ENCODE measurements around the gene USP15. TPM values are rescaled to one million over a fixed set of nuclear protein-coding genes. Genes with fewer than 3 reads are reported as not detected.

Gene USP15
- total and polyA plus RNA-seq, 2 of the 8 experiments (the other 6 are each of a cell fraction or from before 2014, with no cell fraction given), result 12.7 to 38.6 TPM

DNA sequence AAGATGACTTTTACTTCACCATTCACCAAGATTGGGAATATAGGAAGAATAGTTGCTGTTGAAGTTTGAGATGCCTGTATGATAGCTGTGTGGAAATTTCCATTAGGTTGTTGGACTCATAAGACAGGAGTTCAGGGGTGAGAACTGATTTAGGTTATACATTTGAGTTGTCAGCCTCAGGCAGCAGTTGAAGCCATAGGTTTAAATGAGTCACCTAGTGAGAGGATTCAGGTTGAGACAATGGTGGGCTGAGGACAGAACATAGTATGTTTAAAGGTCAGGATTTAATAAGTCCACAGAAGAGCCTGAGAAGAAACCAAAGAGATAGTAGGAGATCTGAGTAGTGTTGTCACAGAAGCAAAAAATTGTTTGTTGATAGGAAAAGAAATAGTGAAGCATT is 142.8 kb downstream of the USP15 start:
- no peak overlapping the region for H3K4ac ChIP-seq (replicated peaks; ENCODE audit: insufficient read length, low read depth, low read length)
- H3K23ac ChIP-seq (ENCODE audit: insufficient read length), result no peak overlapping the region
- H3K36me3 ChIP-seq (ENCODE audit: control insufficient read depth in 2 of 4, insufficient read depth in 4 of 4, low read length in 3 of 4), result peaks cover 0 to 2% (median 0%) of the 10 kb centered on the region in 4 experiments; a peak in 1 of 8 replicates
- no peak overlapping the region for H3K14ac ChIP-seq (ENCODE audit: insufficient read length)
- no peaks in the 10 kb centered on the region for H3K79me1 ChIP-seq (ENCODE audit: low read depth, low read length)
- H3K18ac ChIP-seq (ENCODE audit: extremely low read depth, low read length), result no peak overlapping the region
- no peak overlapping the region for H2BK20ac ChIP-seq (ENCODE audit: low read length)
- no peak overlapping the region for H2BK12ac ChIP-seq (ENCODE audit: low read depth, low read length)
- H3K79me2 ChIP-seq (ENCODE audit: control insufficient read depth in 1 of 2, insufficient read depth in 2 of 2, low read length in 2 of 2), result no peaks in the 10 kb centered on the region
- H3K23me2 ChIP-seq (ENCODE audit: low read depth, low read length), result no peaks in the 10 kb centered on the region
- H3K4me1 ChIP-seq (replicated peaks in 1 of 4; ENCODE audit: control insufficient read depth in 3 of 4, insufficient read depth in 4 of 4, low read length in 3 of 4), result no peaks in the 10 kb centered on the region
- H4K8ac ChIP-seq (ENCODE audit: extremely low read depth, insufficient read depth, low read length), result no peak overlapping the region
- no peak overlapping the region for H3K9ac ChIP-seq (replicated peaks in 1 of 4; ENCODE audit: extremely low read depth in 1 of 4, low read depth in 3 of 4, low read length in 3 of 4)
- no peak overlapping the region for H2BK15ac ChIP-seq (ENCODE audit: low read length)
- no peaks in the 10 kb centered on the region for H4K20me1 ChIP-seq (replicated peaks in 1 of 2; ENCODE audit: control insufficient read depth in 1 of 2, insufficient read depth in 2 of 2, low read length in 2 of 2)
- H3K56ac ChIP-seq (replicated peaks; ENCODE audit: insufficient read length, low read depth, low read length), result no peak overlapping the region
- FAIRE-seq, result no peak
- H3K4me3 ChIP-seq (ENCODE audit: extremely low read depth in 1 of 4, insufficient read depth in 2 of 4, low read depth in 3 of 4, low read length in 4 of 4), result no peak overlapping the region
- no peak for DNase-seq (ENCODE audit: low read depth in 1 of 2, low spot score in 2 of 2)
- no peak overlapping the region for H3K27ac ChIP-seq (ENCODE audit: low read depth, low read length)
- no peak overlapping the region for H4K5ac ChIP-seq (ENCODE audit: insufficient read length, low read depth, low read length)
- ChIA-PET CTCF (ENCODE audit: partially characterized antibody) (interaction anchor here (1.4 kb wide), 1 partner anchor 33 kb away, joined by 5 read pairs; no protein-coding TSS in a partner anchor), POLR2A (ENCODE audit: partially characterized antibody) (no interaction called here)
- H2BK5ac ChIP-seq (ENCODE audit: low read depth, low read length), result no peak overlapping the region
- no peak overlapping the region for H2AK5ac ChIP-seq (ENCODE audit: low read depth, low read length)
- TF ChIP-seq SUZ12 (IDR thresholded peaks at IDR 0.05; ENCODE audit: low read length) (no peak), NRF1 (IDR thresholded peaks at IDR 0.05; ENCODE audit: low read depth, low read length) (no peak), CBX8 (IDR thresholded peaks at IDR 0.05; ENCODE audit: borderline replicate concordance, low read depth, low read length) (no peak), RXRA (IDR thresholded peaks at IDR 0.05; ENCODE audit: insufficient read depth, low read depth, low read length) (no peak), POU5F1 (IDR thresholded peaks at IDR 0.05; ENCODE audit: low read depth, low read length) (no peak), SAP30 (IDR thresholded peaks at IDR 0.05; ENCODE audit: insufficient read depth, insufficient replicate concordance, low read length) (no peak), RAD21 (IDR thresholded peaks at IDR 0.05 in 1 of 2, conservative IDR thresholded peaks at IDR 0.05 in 1 of 2; ENCODE audit: low read depth in 2 of 2, low read length in 2 of 2) (no peak), EZH2 (IDR thresholded peaks at IDR 0.05; ENCODE audit: low read depth, low read length, severe bottlenecking) (no peak)
- TF ChIP-seq, protein P1, sequence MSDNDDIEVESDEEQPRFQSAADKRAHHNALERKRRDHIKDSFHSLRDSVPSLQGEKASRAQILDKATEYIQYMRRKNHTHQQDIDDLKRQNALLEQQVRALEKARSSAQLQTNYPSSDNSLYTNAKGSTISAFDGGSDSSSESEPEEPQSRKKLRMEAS (IDR thresholded peaks at IDR 0.05), result no peak
- no peak overlapping the region for H3K4me2 ChIP-seq (ENCODE audit: insufficient read depth in 1 of 2, low read depth in 2 of 2, low read length in 2 of 2)
- H2BK120ac ChIP-seq (replicated peaks; ENCODE audit: low read depth, low read length), result no peak overlapping the region
- no peaks in the 10 kb centered on the region for H3K9me3 ChIP-seq (ENCODE audit: insufficient read depth in 2 of 2, low read depth in 1 of 2, low read length in 1 of 2)
- no peak overlapping the region for H4K91ac ChIP-seq (replicated peaks; ENCODE audit: insufficient read length, low read length)
- H3K27me3 ChIP-seq (replicated peaks in 1 of 4; ENCODE audit: control insufficient read depth in 3 of 4, extremely low read depth in 1 of 4, insufficient read depth in 3 of 4, low read length in 3 of 4), result no peaks in the 10 kb centered on the region
- H2AFZ ChIP-seq (ENCODE audit: low read length), result no peak overlapping the region

Data from H1 (cell line).